Mesenteric fat pad (tissue), 1 donor: ENCODE measurements around the gene C15orf40. TPM values are rescaled to one million over a fixed set of nuclear protein-coding genes. Genes with fewer than 3 reads are reported as not detected.
"Not testable (repeated sequence)": the region's sequence is repeated elsewhere in the genome, so short reads cannot be mapped to it uniquely, and the experiment has no call there.

Experiments
- DNase-seq: peaks from one replicate; pipeline ENCODE4 v3.0.0-alpha.2; 2020; ENCODE audit warnings: low spot score
- total RNA-seq: library from RNA; stranded (reverse); fragmentation: NEBNext Ultra II Directional; extraction: Animal tissue kit (Norgen Biotek cat#: 25700); gene quantifications from one replicate; pipeline ENCODE4 v1.2.1, GENCODE V29; 2021
- donor health status: DM: yes; HTN: yes; CAD: no.

Gene C15orf40
- total RNA-seq, 1 donor from 2014 or later: 21.5 TPM

DNA sequence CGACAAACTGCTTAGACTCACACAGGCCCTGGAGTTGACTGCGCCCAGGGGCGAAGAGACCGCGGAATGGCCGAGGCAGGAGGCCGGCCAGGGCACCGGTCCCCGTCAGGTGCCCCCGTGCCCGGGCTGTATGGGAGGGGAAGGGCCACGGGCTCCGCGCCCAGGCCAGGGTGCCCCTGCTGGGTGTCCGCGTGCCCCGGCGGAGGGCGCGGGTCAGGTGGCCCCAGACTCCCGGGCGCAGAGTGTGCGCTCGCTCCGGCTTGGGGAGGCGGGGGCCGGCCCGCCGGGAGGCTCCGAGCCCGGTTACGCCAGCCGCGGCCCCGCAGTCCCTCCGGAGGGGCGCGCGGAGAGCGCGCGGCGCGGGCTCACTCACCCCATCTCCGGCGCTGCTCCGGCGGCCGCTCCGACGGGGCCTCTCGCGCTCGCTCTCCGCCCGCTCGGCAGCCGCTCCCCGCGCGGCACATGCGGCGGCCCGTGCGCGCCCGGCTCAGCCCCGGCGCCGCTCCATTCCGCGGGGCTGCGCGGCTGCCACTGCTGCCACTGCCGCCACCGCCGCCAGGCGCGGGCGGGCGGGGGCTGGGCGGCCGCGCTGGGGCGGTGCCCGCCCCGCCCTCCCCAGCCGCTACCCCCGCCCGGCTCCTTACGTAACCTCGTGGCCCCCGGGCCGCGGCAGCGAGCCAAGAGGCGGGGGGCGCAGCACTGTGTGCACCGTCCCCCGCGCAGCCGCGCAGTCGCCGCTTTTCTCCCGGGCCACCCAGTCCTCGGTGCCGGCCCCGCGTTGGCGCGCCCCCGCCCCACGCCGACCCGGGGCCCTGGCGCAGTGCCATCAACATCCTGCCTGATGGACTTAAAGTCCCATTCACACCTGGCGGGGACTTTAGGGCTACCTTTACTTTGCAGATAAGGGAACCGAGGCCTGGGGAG lies 59.0 kb downstream of the C15orf40 start, which contains the start of gene HOMER2:
Gene HOMER2, minus strand, starts transcription at position 563 of the 924 bp plus-strand sequence. Its CDS starts 185 bp downstream, at position 378.
- DNase-seq: peak; percentile 73

DNA sequence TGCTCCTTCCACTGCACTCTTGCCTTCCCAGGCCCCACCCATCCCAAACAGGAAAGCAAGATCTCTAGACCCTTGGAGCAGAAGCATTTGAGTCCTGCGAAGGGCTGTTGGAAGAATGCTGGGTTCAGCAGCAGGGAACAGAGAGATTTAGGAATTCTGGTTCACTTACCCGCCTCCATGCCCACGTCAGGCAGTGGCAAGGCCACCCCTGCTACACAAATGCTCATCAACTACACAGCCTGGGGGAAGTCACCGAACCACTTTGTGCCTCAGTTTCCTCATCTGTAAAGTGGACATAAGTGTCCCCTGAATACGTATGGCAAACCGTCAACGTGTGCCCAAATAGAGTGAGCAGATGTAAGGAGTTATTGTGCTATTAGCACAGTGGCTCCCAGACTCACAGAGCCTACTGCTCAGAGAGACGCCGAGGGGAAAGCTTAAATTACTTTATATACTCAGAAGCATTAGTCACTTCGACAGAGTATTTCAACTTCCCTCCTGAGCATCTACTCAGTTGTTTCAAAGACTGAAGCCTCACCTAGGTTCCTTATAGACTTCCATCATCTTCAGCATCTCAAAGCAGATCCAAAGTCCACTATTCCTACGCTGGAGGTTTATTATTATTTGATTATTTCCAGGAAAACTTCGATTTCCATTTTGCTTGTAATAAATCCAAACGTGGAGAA lies 59.8 kb downstream of the C15orf40 start:
- DNase-seq: peak; percentile 1

DNA sequence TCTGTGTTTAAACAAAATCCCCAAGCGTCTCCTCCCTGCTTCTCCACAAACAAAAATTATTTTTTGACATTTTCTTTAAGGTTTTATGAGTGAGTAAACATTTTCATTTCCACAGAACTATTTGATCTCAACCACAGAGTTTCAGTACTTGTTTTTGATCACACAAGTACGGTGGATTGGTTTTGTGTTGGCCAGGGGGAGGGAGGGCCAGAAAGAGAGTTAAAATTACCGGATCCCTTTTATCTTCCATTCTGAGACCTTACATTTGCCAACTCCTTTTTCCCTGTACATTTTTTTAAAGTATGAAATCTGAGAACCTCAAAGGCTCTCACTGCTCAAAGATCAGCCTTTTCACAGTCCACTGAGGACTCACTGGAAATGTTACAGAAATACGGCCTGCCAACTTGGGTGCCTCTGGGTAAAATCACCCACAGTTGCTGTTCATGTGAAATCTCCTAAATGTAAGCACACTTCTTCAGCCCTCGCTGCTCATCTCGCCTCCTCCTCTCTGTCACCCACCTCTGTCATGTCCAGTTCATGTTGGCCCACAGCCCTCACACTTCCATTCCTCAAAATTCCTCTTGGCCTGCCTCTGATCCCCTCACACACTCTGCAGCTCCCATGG lies 60.6 kb downstream of the C15orf40 start:
- no peak for DNase-seq

DNA sequence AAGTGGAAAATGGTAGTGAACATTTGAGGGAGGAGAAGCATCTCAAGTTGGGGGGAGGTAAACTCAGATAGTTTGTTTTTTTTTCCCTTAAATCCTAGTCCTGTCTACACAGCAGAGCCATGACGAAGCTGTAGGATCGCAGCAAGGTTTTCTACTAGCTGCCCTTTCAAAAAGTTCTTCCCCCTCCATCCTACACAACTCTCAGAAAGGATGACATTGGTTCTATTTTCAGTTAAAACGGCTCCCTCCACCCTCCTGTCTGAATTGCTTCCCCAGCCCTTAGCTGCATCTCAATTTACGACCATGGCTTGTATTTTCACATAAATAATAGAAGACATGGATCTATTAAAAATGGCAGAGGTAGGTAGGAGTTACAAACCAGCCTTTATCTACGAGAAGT lies 61.1 kb downstream of the C15orf40 start:
- no peak for DNase-seq

DNA sequence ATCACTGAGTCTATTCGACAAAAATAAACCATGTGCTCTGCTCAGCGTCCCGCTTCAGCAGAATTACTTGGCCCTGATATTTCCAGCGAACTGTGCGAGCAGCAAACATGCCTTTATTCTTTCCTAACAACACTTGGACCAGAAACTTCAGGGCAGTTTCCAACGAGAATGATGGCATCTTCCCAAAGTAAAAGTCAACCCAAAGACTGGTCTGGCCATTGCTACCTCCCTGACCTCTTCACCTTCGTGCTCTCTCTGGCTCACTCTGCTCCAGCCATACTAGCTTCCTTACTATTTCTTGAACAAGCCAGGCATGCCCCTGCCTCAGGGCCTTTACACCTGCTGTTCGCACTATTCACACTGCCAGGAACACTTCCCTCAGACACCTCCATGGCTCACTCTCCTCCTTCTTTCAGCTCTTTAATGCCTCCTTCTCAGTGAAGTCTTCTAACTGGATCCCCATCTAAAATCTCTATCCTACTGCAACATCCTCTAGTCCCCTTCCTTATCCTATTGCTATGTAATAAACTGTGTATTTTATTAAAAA lies 65.2 kb downstream of the C15orf40 start:
- DNase-seq: no peak

DNA sequence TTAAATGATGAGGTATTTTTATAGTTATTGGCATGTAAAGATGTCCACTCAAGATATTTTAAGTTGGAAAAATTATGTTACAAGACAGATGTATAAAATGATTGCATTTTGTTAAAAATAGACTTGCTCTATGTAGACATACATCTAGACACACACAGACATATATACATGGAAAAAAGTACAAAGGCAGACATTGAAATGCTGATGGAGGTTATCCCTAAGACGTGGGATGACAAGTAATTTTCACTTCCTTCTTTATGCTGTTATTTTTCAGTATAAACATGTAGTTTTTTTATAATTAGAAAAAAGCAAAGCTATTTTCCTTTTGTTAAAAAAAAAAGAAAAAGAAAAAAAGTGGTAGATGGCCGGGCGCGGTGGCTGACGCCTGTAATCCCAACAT lies 66.1 kb downstream of the C15orf40 start:
- DNase-seq: no peak

DNA sequence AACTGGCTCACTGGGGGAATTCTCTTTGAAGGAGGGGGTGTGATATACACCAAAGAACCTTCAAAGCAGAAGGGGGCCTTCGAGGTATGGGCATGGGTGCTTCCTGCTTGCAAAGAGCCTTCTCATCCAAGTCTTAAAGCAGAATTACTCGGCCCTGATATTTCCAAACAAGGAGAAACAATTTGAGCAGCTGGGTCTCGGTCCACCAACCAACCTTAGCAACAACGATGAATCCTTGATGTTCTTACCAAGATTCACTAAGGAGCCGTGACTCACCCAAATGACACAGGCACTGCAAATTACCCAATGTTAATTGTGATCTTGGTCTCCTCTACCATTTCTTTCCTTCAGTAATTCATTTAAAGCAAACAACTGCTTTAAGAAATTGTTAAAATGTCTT lies 66.6 kb downstream of the C15orf40 start:
- no peak for DNase-seq

DNA sequence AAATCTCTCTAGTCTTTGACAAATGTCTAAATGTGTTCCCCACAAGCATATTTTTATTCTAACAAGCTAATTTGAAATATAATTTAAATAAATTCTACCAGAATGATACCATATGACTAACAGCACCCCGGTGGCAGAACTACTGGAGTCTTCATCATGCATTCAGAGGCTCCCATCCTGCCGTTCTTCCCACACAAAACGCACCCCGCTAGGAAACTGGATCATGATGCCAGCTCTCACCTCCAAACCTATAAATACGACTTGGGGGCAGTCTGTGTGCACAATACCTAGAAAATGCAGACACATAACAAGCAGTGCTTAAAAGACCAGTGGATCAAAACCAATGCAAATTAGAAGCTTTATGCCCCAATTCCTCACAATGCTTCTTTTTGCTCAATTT lies 67.4 kb downstream of the C15orf40 start:
- no peak for DNase-seq

DNA sequence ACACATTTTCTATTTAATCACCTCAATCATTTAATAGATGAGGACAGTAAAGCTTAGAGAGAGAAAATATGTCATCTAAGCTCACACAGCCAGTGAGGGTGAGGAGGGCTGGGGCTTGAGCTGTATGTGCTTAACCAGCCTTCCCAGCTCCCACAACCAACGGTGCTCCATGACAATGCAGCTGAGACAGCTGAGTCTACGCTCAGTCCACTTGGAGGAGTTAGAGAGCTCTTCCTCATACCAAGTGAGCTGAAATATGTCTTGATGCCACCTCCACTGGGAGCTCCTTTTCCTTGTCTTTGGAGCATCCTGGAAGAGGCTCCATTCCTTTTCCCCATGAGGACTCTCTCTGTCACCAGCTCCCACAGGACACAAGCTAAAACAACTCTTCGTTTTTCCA lies 68.3 kb downstream of the C15orf40 start:
- DNase-seq: no peak

DNA sequence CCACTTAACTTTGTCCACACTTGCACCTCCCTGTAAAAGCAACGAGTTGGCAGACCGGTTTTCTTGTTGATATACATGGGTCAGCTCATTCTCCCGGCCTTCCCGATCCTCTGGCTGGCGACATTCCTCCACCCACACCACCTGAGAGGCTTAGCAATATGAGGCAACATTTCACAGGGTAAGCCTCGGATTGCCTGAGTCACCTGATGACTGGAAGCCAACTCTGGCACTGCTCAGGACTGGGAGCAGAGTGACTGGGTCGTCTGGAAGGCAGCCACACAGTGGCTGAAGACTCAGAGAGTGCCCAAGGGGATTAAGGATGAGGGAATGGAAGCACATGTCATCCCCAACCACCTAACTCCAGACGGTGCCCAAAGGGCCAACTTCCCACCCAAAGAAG lies 68.7 kb downstream of the C15orf40 start:
- no peak for DNase-seq

DNA sequence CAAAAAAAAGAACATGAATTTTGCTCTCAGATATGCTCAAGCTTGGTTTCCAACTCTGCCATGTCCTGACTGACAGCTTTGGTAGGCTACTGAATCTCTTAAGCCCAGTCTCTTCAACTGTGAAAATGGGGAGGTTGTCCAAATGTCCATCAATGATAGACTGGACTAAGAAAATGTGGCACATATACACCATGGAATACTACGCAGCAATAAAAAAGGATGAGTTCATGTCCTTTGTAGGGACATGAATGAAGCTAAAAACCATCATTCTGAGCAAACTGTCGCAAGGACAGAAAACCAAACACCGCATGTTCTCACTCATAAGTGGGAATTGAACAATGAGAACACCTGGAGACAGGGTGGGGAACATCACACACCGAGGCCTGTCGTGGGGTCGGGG lies 71.8 kb downstream of the C15orf40 start:
- DNase-seq: not testable (repeated sequence)

Other genes starting within 250 kb of the C15orf40 start
- gene FSD2, start 205.6 kb downstream of the C15orf40 start, total RNA-seq: not detected
- gene WHAMM, start 202.0 kb downstream of the C15orf40 start, total RNA-seq: 7.8 TPM
- gene HOMER2, start 58.9 kb downstream of the C15orf40 start, total RNA-seq: 2.9 TPM
- gene RAMAC, start 25.4 kb downstream of the C15orf40 start, total RNA-seq: 14.1 TPM
- 49.0 TPM for gene BTBD1, start 55.6 kb upstream of the C15orf40 start, total RNA-seq
- gene TM6SF1, start 96.0 kb upstream of the C15orf40 start, total RNA-seq: 12.4 TPM
- 31.2 TPM for gene HDGFL3, start 196.2 kb upstream of the C15orf40 start, total RNA-seq